Activated gamma-delta T cell treated with anti-CD3 and anti-CD28 coated beads, Interleukin-2, amount 50 U/mL, for 16 hours (primary cell): ENCODE data around the gene KLHL5.

Experiments
- DNase-seq: peaks from one replicate; pipeline ENCODE4 v3.0.0-alpha.2; 2020; ENCODE audit warnings: low read depth

KLHL5 gene

DNA sequence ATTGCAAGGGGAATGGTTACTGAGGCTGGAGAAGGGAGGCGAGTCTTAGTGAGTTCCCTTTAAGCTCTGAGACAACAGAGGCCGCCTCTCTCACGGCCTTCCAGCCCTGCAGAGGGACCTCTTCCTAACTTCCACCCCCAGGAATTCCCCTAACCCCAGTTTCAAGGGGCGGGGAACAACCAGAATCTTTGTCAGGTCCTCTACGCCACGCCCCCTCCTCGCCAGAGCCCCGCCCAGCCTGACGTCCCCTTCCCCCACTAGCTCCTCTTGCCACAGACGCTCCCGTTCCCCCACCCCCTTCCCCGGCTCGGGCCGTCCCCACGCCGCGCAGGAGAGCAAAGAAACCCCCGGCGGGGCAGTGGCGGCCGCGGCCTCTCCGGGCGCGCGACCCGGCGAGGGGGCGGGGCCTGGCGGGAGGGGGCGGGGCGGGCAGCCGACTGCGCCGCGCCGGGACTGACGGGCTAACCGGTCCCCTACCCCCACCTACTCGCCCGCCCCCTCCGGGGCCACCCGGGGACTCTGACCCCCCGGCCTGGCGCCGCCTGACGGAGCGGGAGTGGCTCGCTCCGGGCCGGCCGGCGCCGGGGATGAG is 17.6 kb upstream of the KLHL5 start:
- peak; percentile 93 for DNase-seq

DNA sequence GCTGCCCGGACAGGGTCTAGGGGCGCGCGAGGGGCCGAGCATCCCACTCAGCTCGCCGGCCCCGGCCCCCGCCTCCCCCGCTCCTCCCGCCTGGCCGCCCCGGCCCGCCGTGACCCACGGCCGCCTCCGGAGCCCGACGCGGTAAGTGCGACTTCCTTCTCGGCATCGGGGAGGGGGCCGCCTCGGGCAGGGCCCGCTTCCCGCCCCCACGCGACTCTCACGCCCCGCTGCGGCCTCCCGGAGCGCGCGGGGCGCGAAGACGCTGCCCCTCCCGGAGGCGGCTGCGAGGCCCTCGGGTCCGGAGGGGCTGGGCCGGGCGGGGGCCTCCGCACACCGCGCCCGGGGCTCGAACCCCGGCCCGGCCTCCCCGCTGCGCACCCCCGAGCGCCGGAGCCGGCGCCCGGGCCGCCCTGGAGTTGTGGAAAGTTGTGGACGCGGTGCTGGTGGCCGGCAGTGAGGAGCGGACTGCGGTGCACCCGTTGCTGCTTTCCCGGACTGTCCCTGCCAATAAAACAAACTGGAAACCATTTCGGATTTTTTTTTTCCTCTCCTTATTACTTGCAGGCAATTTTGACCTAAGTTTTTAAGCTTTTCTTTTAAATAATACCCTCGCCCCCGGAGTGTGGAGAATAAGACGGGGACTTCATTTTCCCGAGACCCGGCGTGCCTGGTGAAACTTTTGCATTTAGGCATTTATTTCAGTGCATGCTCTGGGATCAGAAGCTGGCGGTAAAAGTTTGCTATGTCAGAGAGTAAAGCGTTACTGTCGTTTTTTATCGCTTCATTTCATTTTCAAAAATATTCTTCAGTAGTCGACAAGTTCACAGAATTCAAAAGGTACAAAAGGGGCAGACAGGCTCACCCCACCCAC is 16.8 kb upstream of the KLHL5 start:
- DNase-seq, result no peak

DNA sequence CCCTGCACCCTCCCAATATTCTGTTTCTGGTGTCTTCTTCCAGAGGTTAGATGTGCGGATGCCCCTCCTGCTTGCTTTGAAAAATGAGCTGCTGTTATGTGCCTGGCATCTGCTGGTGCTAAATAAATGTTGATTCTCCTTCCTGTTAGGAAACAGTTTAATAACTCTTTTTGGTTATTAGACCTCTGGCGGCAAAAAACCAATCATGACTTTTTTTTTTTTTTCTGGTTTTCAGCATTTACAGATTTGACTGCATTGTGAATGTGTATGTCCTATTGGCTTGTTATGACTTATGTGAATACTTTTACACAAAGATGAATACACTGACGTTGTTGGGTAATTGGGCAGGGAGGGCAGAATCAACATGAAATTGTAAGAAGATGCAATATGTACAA is 16.2 kb upstream of the KLHL5 start:
- DNase-seq, result no peak

DNA sequence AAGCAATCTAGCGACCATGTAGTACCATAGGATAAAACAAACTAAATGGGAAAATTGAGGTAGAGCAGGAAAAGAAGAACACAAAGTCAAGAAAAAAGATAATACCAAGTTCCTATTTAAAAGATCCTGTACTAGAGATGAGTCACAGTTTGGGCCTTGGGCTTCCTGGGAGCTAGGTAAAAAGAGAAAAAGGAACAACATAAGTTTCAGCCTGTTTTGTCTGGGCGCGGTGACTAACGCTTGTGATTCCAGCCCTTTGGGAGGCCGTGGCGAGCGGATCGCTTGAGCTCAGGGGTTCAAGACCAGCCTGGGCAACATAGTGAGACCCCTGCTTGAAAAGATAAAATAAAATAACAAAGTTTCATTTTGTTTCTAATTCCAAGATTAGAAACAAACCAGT is 15.8 kb upstream of the KLHL5 start:
- no peak for DNase-seq

DNA sequence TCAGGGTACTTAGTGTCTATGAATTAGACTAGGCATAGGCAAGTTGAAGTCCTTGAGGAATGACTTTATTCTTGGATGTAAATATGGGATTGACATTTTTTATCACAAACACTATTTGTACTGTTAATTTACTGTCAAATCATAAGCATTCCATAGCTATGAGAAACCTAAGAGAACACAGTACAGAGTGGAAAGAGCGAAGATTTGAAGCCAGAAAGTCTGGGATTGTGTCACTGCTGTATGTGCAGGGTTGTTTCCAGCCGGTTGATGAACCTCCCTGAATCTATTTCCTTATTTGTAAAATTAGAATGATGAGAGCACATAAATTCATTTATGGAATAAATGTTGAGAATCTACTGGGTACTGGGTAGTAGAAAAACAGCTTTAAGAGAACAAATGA is 14.4 kb upstream of the KLHL5 start:
- no peak for DNase-seq

DNA sequence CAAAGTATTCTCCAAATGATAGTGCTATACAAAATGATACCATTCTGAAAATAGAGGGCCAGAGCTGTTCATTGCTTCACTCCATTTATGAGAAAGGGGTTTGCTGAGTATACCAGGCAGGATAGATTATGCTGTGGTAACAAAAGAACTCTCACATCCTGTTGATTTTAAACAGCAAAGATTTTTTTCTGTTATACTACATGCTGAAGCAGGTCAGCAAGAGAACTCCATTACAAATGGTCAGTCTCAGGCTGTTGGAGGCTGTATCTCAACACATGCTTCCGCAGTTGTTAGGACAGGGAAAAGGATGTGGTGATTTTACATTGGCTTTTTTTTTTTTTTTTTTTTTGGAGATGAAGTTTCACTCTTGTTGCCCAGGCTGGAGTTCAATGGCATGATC is 13.7 kb upstream of the KLHL5 start:
- DNase-seq, result no peak

DNA sequence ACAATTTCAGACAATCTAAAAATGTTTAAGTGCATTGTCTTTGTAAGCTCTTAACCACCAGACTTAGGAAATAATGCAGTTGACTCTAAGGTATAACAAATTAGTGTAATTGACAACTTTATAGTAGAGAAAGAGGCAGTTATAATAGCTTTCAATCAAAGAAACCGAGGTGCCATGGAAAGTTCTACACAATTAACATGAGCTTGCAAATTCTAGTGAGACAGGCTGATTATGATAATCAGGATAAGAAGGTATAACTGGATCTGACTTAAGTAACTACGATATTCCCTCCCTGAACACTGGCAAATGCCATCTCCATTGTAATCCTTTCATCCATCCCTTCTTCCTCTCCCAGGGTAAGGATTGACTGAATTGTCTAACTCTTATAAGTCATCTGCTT is 11.4 kb upstream of the KLHL5 start:
- no peak for DNase-seq

DNA sequence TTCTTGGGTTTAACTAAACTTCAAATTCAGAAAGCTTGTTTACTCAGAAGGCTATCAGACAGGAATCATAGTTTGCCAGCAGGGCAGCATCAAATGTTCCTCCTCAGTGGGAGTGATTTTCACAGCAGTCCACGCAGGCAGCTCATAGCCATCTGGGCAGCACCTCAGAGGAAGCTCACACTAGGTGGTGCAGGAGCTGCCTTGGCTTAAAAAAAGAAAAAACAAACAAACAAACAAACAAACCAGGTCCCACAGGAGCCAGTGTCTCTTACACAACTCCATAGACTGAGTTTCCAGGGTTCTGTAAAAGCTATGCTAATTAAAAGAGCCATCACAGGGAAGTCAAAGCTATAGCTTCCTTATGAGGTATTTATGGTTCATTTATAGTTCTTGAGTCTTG is 10.5 kb upstream of the KLHL5 start:
- no peak for DNase-seq

DNA sequence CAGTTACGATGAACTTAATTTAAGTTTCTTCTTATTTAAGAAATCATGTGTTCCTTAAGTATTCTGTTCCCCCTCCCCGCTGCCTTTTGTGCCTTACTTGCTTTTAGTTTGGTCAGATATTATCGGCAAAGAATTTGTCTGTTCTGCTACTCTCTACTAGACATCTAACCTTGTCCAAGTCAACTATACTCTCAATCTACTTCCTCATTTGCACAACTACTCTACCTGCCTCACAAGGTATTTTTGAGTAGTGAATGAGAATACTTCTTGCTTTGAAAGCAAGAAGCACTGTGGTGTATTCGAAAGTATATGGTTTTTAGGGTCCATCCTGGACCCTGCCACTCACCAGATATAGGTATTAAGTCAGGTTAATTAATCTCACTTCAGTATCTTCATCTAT is 8.0 kb upstream of the KLHL5 start:
- no peak for DNase-seq

DNA sequence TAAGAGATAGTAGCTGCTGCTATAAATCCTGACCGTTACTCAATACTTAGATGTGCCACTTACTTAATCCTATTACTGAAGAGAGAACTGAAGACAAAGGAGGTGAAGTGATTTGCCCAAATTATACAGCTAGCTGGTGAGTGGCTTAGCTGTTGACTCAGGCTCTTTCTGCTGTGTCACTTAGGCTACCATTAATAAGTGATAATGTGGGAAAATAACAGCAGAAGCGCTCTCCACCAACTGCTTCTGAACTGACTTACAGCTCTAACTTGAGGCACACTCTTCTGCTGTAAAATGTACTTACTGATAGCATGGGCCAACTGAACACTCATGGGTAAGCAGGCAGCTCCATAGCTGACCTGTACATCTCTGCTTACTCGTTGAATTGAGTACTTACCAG is 7.5 kb upstream of the KLHL5 start:
- no peak for DNase-seq

DNA sequence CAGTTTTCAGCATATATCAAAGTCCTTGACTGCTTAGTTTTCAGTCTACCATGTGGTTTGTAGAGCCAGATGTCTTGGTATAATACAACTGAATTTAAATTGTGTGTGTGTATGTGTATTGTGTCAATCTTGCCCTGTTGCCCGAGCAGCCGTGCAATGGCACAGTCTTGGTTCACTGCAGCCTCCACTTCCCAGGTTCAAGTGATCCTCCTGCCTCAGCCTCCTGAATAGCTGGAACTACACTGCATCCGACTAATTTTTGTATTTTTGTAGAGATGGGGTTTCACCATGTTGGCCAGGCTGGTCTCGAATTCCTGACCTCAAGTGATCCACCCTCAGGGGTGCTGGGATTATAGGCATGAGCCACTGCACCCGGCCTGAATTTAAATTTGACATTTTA is 6.0 kb upstream of the KLHL5 start:
- no peak for DNase-seq

DNA sequence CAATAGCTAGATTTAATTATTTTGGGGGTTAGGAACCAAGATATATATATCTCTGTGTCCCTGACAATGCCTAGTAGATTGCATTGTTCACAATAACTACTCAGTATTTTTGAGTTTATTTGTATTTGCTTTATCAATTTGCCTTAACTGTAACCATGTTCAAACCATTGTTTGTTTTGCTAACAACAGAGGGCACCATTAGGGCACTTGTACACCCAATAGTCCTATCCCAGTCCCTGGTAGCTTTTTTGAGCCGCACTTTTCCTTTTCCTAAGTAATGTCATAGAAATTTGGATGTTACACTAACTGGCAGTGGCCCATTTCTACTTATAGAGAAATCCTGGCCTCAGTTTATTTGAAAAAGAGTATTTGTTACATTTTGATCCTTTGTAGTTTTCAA is 575 bp upstream of the KLHL5 start:
- DNase-seq, result no peak

DNA sequence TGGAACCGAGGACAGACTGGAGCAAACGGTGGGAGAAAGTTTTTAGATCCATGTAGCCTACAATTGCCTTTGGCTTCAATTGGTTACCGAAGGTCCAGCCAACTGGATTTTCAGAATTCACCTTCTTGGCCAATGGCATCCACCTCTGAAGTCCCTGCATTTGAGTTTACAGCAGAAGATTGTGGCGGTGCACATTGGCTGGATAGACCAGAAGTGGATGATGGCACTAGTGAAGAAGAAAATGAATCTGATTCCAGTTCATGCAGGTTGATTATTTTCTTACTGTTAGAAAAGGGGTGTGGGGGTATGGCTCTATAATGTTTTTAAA is 702 bp downstream of the KLHL5 start:
- DNase-seq, result no peak

DNA sequence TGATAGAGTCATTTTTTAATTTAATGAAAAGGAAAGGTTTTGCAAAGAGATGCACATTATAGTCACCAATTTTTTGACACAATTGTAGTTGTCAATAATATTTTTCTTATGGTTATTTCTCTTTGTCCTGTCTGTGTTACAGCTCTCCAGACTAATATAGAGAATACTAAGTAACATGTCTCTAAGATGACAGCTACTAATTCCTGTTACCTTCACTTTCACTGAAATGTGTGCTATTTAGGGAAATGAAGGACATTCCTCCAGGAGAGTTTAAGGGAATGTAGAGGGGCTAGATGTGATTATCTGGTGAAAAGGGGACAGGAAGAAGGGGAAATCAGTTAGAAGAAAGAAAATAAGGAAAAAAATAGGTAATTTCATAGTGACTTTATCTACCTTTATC is 1.4 kb downstream of the KLHL5 start:
- no peak for DNase-seq

DNA sequence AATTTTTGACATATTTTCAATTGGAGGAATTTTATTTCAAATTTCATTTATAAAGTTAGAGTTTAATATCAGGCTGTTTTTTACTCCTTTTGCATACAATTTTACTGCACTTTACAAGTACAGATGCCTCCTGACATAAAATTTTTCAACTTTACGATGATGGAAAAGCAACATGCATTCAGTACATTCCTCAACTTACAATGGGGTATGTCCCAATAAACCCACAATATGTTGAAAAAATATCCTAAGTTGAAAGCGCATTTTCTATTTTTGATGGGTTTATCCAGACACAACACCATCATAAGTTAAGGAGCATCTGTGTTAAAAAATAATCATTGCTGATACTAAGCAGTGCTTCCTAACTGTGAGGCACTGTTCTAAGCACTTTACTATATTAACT is 4.3 kb downstream of the KLHL5 start:
- no peak for DNase-seq

DNA sequence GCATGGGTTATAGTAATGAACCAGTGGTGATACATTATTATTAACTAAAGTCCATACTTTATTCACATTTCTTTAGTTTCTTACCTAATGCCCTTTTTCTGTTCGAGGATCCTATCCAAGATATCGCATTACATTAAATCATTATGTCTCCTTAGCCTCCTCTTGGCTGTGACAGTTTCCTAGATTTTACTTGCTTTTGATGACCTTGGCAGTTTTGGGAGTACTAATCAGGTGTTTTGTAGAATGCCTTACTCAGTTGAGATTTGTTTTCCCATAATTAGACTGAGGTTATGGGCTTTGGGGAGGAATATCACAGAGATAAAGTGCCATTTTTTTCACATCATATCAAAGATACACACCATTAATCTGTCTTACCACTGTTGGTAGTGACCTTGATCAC is 5.0 kb downstream of the KLHL5 start:
- no peak for DNase-seq

DNA sequence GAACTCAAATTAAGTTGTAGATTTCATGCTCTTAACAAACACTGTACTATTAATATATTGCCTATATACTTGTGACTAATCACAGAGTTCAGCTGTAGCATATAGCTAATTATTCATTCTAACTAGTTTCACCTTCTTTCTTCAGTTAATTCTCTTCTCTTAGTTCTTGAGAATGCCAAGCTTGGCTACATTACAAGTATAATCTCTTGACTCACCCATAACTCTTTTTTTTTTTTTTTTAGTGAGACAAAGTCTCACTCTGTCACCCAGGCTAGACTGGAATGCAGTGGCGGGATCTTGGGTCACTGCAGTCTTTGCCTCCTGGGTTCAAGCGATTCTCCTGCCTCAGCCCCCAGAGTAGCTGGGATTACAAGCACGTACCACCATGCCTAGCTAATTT is 5.4 kb downstream of the KLHL5 start:
- DNase-seq, result no peak

DNA sequence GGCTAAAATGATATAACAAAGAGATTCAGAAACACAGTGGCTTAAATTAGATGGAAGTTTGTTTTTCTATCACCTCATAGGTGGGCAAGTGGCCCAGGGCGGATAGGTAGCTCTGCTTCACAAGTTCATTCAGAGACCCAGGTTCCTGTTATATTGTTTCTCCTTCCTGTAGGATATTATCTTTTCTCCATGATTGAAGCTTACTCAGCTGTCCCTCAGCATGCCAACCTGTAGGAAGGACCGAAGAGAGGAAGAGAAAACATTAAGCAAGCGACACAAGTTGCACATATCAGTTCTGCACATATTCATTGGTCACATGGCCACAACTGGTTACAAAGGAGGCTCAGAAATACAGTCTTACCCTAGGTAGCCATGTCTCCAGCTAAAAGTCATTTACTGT is 6.9 kb downstream of the KLHL5 start:
- no peak for DNase-seq

DNA sequence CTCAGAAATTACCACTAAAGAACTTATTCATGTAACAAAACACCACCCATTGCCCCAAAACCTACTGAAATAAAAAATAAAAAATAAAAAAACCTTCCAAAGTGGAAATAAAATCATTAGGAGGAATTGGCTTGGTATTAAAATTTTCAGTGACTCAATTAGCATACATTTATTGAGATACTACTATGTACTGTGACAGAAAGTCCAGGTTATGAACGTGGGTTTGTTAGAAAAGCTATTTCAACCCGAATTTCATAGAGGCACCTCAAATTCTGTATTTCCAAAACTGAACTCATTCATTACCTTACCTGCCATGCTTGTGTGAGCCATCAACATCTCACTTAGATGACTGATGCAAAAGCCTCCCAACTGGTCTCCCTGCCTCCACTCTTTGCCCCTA is 16.8 kb downstream of the KLHL5 start:
- no peak for DNase-seq

DNA sequence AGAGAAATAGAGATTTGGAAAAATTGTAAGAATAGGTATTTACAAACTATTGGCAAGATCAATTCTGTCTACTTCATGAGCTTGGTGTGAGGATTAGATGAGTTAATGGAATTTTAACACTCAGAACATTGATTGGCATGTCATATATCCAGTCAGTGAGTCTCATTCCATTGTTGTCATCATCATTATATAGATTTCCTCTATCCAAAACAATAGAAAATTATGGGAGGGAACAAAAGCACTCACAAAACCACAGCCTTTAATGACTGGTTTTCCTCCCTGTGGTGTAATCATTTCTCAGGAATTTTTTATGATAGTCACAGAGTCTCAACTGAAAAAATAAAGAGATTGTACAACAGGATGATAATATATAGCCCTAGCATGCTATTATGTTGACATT is 21.1 kb downstream of the KLHL5 start:
- no peak for DNase-seq

DNA sequence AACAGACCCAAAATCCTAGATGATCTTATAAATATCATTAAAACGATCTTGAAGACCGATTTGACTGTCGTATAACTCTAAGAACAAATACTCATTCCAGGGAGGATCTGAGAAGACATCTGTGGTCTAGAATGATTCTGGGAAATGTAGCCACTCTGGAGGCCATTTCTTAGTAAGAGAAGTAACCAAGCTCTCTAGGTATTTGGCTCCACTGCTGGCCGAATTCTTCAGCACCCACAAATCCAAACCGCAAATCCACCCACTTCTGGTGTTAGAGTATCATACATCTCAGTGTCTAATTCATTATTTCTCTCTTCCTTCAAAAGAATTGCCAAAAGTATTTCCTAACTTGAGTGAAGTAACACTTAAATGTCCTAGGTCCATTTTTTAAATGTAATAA is 23.9 kb downstream of the KLHL5 start:
- DNase-seq, result no peak

DNA sequence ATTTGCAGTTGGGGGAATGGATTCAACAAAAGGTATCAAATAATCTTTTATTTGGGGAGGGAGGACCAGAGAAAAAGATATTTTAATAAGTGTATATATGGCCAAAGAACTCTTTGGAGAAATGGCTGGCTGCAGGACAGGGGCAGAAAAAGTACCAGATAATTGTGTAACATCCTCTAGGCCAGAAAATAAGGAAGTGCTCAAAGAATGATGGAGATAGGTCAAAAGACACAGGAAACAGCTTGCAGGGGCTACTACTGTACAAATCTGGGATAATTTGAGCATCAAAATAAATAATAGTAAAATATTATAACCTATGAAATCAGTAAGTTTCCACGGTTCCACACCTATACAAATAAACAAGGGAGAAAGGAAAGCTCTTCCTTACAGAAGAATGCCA is 34.8 kb downstream of the KLHL5 start:
- no peak for DNase-seq

DNA sequence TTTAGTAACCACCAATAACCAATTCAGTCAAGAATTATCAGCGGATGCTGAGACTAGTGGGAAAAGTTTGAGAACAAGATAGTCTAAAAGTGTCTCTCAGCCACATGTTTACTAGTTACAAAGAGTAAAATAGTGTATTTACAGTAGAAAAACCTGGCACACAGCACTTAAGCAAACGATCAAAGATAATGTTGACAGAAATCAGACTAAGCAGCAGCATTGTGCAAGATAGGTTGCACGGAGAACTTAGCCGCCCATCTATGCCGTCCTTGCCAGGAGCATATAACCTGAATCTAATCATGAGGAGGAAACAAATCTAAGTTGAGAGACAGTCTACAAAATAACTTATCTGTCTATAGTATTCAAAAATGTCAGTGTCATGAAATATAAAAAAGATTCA is 35.3 kb downstream of the KLHL5 start:
- DNase-seq, result no peak

DNA sequence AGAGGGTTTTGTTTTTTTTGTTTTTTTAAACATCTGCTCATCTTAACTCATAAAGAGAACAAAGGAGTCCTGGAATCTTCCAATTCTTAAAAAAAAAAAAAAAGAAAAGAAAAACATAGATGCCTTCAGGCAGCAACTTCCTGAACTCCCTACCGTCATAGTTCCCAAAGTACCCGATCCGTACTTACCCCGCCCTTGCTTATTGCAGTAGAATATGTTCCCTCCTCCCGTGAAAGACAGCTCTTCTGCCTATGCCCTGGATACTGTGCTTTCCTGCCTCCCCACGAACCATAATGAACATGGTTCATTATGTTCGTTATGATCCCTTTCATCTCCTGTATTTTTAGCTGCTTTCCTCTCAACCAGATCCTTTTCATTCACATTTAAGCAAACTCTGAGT is 40.3 kb downstream of the KLHL5 start:
- DNase-seq, result no peak
